Astrocyte of the spinal cord (primary cell): Measurements from ENCODE around the gene ENAH.

ENCODE experiments used
- DNase-seq: peaks from one replicate; pipeline ENCODE4 v3.0.0; 2011; ENCODE audit warnings: low read depth, low spot score
- H3K4me3 ChIP-seq: 2 replicates; pipeline ENCODE4 v1.5.1; 2011; ENCODE audit warnings: low read depth, mild to moderate bottlenecking, low read length, moderate library complexity
- in situ Hi-C: cut with HindIII; loops from 2 replicates; pipeline ENCODE4 v1.10.0; 2017; ENCODE audit warnings: low sequenced_read_pairs
- TF ChIP-seq, protein P1 (sequence below): IDR thresholded peaks from 2 replicates; pipeline ENCODE4 v1.5.1; 2012; ENCODE audit warnings: low read depth, mild to moderate bottlenecking, low read length, inconsistent platforms

ENAH gene

DNA sequence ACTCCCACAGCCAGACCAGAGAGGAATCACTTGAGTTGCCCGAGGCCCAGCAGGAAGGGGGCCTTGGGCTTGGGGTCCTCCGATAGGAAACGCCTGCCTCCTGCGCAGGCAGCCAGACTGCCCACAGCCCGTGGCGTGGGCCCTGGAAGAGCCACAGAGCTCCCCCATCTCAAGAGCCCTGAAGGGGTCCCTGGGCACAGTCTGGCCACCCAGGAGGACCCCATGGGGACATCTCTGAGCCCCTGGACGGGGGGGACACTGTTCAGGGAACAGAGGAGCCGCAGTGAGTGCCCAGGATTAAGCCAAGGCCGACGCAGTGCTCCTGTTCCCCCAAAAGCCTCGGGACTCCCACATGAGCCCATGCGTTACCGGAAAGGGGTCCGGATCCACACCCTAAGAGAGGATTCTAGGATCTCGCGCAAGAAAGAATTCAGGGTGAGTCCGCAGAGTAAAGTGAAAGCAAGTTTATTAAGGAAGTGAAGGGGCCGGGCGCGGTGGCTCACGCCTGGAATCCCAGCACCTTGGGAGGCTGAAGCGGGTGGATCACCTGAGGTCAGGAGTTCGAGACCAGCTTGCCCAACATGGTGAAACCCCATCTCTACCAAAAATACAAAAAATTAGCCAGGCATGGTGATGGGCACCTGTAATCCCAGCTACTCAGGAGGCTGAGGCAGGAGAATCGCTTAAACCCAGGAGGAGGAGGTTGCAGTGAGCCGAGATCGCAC lies 187.0 kb downstream of the ENAH start:
- no peak for DNase-seq
- TF ChIP-seq, protein P1, sequence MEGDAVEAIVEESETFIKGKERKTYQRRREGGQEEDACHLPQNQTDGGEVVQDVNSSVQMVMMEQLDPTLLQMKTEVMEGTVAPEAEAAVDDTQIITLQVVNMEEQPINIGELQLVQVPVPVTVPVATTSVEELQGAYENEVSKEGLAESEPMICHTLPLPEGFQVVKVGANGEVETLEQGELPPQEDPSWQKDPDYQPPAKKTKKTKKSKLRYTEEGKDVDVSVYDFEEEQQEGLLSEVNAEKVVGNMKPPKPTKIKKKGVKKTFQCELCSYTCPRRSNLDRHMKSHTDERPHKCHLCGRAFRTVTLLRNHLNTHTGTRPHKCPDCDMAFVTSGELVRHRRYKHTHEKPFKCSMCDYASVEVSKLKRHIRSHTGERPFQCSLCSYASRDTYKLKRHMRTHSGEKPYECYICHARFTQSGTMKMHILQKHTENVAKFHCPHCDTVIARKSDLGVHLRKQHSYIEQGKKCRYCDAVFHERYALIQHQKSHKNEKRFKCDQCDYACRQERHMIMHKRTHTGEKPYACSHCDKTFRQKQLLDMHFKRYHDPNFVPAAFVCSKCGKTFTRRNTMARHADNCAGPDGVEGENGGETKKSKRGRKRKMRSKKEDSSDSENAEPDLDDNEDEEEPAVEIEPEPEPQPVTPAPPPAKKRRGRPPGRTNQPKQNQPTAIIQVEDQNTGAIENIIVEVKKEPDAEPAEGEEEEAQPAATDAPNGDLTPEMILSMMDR, result no peak
- in situ Hi-C loops, result no loop called here
- no peak overlapping the region for H3K4me3 ChIP-seq

DNA sequence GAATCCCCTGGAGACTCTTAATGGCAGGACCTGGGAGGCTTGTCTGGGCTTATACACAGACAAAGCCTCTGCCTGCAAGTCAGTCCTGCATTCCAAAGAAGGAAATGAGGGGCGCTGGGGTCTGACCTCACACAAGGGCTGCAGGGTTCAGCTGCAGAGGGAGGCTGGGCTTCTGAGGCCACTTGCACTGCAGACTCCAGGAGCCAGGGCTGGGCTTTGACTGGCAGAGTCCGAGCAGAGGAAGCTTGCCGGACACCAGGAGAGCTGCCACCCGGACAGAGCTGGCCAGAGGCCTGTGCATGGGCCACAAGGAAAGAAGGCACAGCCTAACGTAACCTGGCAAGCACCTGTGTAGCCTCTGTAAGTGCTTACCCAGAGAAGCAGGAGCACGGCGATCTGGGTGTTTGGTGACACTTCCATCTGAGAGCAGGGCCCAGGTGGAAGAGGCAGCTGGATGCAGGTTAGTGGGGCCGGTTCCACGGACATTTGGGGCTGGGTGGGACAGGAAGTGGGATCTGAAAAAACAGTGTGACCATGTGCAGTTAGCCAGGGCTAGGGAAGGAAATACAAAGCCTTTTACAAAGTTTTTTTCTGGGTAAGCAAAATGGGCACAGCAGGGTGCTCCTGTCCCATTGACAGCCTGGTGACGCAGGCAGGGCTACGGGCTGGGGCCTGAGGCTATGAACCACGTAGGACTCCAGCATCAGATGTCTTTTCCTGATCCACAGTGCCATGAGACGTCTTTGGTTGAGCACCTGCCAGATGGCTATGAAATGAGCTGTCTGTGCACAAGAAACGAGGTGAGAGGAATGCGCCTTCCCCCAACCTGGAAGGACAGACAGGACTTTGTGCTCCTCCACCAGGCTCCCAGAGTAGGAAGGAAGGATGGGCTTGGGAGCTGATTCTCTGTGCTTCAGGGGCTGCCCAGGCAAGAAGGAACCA lies 187.8 kb downstream of the ENAH start:
- TF ChIP-seq, protein P1, result no peak
- DNase-seq, result peak; percentile 45
- H3K4me3 ChIP-seq, result no peak overlapping the region
- in situ Hi-C loops, result no loop called here

DNA sequence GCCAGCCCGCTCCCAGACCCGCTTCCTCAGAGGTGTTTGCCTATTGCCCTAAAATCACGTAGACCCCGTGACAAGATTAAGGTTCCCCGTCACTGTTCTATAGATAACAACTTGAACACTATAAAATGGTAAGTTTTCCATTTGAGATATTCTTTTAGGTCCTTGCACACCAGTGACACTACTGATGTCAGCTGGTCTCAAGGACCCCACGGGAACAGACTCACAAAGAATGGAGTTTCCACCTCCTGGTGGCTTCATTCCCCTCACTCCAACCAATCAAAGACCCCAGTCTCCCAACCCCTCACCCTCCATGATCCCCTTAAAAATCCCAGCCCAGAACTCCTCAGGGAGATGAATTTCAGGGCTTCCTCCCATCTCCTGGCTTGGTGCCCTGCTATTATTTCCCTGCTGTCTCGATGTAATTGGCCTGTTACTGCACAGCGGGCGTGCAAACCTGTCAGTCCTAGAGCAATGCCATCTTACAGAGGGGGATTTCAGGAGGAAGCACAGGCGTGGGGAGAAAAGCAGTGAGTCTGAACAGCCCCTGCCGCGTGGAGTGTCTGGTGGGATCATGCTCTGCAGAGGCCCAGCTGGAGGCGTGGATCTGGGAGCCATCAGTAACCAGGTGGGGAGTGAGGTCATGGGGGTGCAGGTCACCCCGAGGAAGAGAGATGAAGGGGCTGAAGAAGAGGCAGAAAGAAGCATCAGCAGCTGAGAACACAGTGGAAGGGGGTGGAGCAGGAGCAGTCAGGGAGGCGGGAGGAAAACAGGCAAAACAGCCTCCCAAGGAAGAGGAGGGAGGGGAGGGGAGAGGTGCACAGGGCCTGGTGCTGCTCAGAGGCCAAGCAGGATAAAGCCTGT lies 190.0 kb downstream of the ENAH start:
- no peak overlapping the region for H3K4me3 ChIP-seq
- in situ Hi-C loops, result no loop called here
- TF ChIP-seq, protein P1, result no peak
- DNase-seq, result no peak

DNA sequence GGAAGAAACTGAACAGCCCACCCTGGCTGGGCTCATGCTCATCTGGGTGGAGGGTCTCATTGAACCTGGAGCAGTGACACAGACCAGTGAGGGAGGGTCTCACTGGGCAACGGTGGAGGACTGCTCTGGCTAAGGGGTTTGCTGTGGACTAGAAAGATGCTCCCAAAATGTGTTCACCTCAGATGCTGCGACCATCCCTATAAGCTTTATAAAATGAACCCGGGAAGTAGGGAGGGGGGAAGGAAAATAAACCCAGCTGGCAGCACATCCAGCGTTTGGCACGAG lies 190.6 kb downstream of the ENAH start:
- no peak overlapping the region for H3K4me3 ChIP-seq
- in situ Hi-C loops, result no loop called here
- DNase-seq, result no peak
- TF ChIP-seq, protein P1, result no peak

DNA sequence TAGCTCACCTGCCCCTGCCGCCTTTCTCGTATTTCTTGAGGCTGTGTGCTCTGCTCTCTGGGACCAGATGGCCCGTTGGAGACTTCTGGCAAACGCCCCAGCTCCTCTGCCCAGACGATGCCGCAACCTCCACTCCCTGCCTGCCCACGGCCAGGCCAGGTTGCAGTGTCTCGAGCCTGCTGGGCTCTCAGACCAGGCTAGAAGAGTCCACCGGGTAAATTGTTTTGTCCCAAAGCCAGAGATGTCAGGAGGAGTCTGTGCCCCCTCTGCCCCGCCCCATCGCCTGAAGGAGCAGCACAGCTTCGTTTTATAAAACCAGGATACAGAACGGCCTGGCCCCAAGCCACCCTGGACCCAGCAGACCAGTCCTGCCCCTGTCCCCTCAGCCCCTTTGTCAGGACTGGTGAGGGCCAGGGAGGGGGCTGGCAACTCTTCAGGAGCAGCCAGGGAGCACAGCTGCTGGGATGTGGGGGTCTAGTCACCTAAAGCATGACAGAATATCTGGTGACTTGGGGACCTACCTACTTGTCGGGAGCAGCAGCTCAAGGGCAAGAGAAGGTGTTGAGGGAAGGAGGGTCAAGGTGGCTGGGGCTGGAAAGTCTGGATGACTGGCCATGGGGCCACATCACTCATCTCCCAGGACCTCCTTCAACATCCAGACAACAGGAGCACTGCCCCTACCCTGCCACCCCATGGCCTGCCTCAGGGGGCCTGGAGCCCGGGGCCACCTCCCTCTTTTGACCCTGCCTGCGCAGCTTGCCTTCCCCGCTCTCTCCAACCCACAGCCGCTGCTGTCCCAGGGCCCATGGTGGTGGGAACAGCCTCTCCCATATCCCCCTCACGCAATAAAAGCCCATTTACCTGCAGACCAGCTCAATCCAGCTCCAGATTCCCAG lies 191.1 kb downstream of the ENAH start:
- in situ Hi-C loops, result no loop called here
- TF ChIP-seq, protein P1, result no peak
- no peak for DNase-seq
- no peak overlapping the region for H3K4me3 ChIP-seq
